Panc1 (cell line): ENCODE data around the gene TRAPPC10. TPM values are rescaled to one million over a fixed set of nuclear protein-coding genes. Genes with fewer than 3 reads are reported as not detected.

Experiments used
- ATAC-seq: fragments of 200-7000 bp; cut with Tn5 transposase; 2 replicates; pipeline ENCODE4 v1.9.1; 2020; ENCODE audit warnings: mild to moderate bottlenecking, moderate library complexity
- BruUV-seq: library from RNA; stranded (reverse); fragments of 400-500 nt; replicated peaks from 2 replicates; lab custom pipeline; 2021; lab: Mats Ljungman, UMichigan
- CTCF ChIA-PET: fragments of 300-600 bp; sonication (Branson Sonifier 250); formaldehyde crosslinking; loops from one replicate; lab custom pipeline; 2022; ENCODE audit warnings: antibody characterized with exemption; lab: Charles Lee
- POLR2A ChIA-PET: fragments of 300-600 bp; sonication (Branson Sonifier 250); formaldehyde crosslinking; loops from one replicate; lab custom pipeline; 2022; ENCODE audit warnings: antibody characterized with exemption; lab: Charles Lee
- DNase-seq: peaks from one replicate; pipeline ENCODE4 v3.0.0-alpha.2; 2010; ENCODE audit warnings: low read depth, low spot score
- H3K27ac ChIP-seq: 2 replicates; pipeline ENCODE4 v1.5.1; 2011; ENCODE audit warnings: mild to moderate bottlenecking, low read length, inconsistent platforms
- H3K27me3 ChIP-seq: fragments of 200-500 bp; sonication (Bioruptor generic); 2 replicates; pipeline ENCODE4 v1.6.0; 2014; ENCODE audit warnings: low read length, inconsistent platforms; ENCODE audit not compliant: control insufficient read depth, insufficient read depth
- H3K36me3 ChIP-seq: fragments of 200-500 bp; sonication (Bioruptor generic); 2 replicates; pipeline ENCODE4 v1.5.1; 2014; ENCODE audit warnings: inconsistent platforms, mild to moderate bottlenecking, low read length, moderate library complexity; ENCODE audit not compliant: control insufficient read depth, insufficient read depth
- H3K4me1 ChIP-seq: 2 replicates; pipeline ENCODE4 v1.5.1; 2011; ENCODE audit warnings: inconsistent platforms, mild to moderate bottlenecking, low read length, moderate library complexity; ENCODE audit not compliant: control insufficient read depth, insufficient read depth
- H3K4me3 ChIP-seq, 2 experiments: 2 replicates each; pipeline ENCODE4 v1.5.1; 2011 to 2012; ENCODE audit warnings: low read depth in 2 of 2, low read length in 2 of 2, mild to moderate bottlenecking in 2 of 2, inconsistent platforms in 1 of 2, moderate library complexity in 1 of 2
- H3K9me3 ChIP-seq: fragments of 200-500 bp; sonication (Bioruptor generic); 2 replicates; pipeline ENCODE4 v1.5.1; 2014; ENCODE audit warnings: low read depth, mild to moderate bottlenecking, inconsistent platforms, low read length, moderate library complexity; ENCODE audit not compliant: control insufficient read depth, insufficient read depth
- CTCF ChIP-seq: fragments of 450-650 bp; IDR thresholded peaks from 2 replicates; pipeline ENCODE4 v1.5.1; 2017; ENCODE audit warnings: mild to moderate bottlenecking
- POLR2AphosphoS5 ChIP-seq: IDR thresholded peaks from 2 replicates; pipeline ENCODE4 v1.6.1; 2012; ENCODE audit warnings: mild to moderate bottlenecking, low read depth, low read length, moderate library complexity
- REST ChIP-seq, 2 experiments: IDR thresholded peaks; 2 replicates each; pipeline ENCODE4 v1.6.1; 2011 to 2012; ENCODE audit warnings: low read depth in 2 of 2, control low read depth in 1 of 2, low read length in 1 of 2, mild to moderate bottlenecking in 1 of 2, moderate library complexity in 1 of 2; ENCODE audit not compliant: insufficient read depth in 1 of 2
- SIN3A ChIP-seq: IDR thresholded peaks from 2 replicates; pipeline ENCODE4 v1.6.1; 2012; ENCODE audit warnings: low read depth, mild to moderate bottlenecking, low read length, moderate library complexity, borderline replicate concordance; ENCODE audit not compliant: insufficient read depth
- TCF7L2 ChIP-seq: IDR thresholded peaks from 2 replicates; pipeline ENCODE4 v1.6.1; 2011; ENCODE audit warnings: mild to moderate bottlenecking, low read depth, low read length, inconsistent platforms
- in situ Hi-C: cut with HindIII; loops from 2 replicates; pipeline ENCODE4 v1.10.0; 2016; ENCODE audit warnings: low sequenced_read_pairs, low pct_unique_long_range_greater_than_20kb
- intact Hi-C: fragments of 100-400 bp; cut with micrococcal nuclease; formaldehyde crosslinking; loops from one replicate; pipeline ENCODE4 v1.10.0; 2022; ENCODE audit not compliant: unreplicated experiment
- total RNA-seq: library from RNA; stranded (reverse); gene quantifications from one replicate; pipeline ENCODE4 v1.2.1, GENCODE V29; 2021; ENCODE audit not compliant: unreplicated experiment

The TRAPPC10 gene
- total RNA-seq, 1 experiment from 2014 or later: 34.5 TPM

- no peak for ATAC-seq
- Histone ChIP-seq H3K4me1 (no peaks in the 10 kb centered on the region), H3K4me3 (no peak overlapping the region), H3K36me3 (no peaks in the 10 kb centered on the region; the same call in 1 of the 2 replicates), H3K27ac (no peak overlapping the region), H3K27me3 (no peaks in the 10 kb centered on the region), H3K9me3 (no peaks in the 10 kb centered on the region)
- intact Hi-C loops: no loop called here
- CTCF ChIA-PET: no interaction called here
- no TSS peak for BruUV-seq
- no peak for DNase-seq
- no peak for TF ChIP-seq POLR2AphosphoS5
- TF ChIP-seq REST (IDR thresholded peaks at IDR 0.05; ENCODE audit: insufficient read depth in 1 of 2, low read depth in 2 of 2, low read length in 1 of 2): no peak
- TF ChIP-seq TCF7L2: no peak
- TF ChIP-seq SIN3A: no peak
- in situ Hi-C loops: no loop called here
- POLR2A ChIA-PET: interaction anchor here (0.8 kb wide), 1 partner anchor 206 kb away, joined by 3 read pairs; no protein-coding TSS in a partner anchor
Observed at GRCh38 chr21:44092211-44092610, 80.1 kb downstream of the TRAPPC10 start.

GRCh38 chr21:44093761-44094160 is 81.7 kb downstream of the TRAPPC10 start:
- H3K27me3 ChIP-seq: no peaks in the 10 kb centered on the region
- no peak for TF ChIP-seq POLR2AphosphoS5
- no peak for TF ChIP-seq CTCF
- no peak for TF ChIP-seq TCF7L2
- no peak for TF ChIP-seq REST (IDR thresholded peaks at IDR 0.05; ENCODE audit: insufficient read depth in 1 of 2, low read depth in 2 of 2, low read length in 1 of 2)
- no peak for TF ChIP-seq SIN3A
- DNase-seq (no peak), ATAC-seq (no peak)
- in situ Hi-C loops: no loop called here
- ChIA-PET CTCF (no interaction called here), POLR2A (interaction anchor here (0.6 kb wide), 1 partner anchor 19 kb away, joined by 3 read pairs; no protein-coding TSS in a partner anchor)
- no TSS peak for BruUV-seq
- no peaks in the 10 kb centered on the region; the same call in 1 of the 2 replicates for H3K36me3 ChIP-seq
- H3K9me3 ChIP-seq: no peaks in the 10 kb centered on the region
- H3K4me3 ChIP-seq: no peak overlapping the region
- no peak overlapping the region for H3K27ac ChIP-seq
- intact Hi-C loops: no loop called here
- no peaks in the 10 kb centered on the region for H3K4me1 ChIP-seq
